Esophagus squamous epithelium (tissue), 4 donors: Measurements from ENCODE around the gene KLF6.

Source experiments
- CTCF ChIP-seq, 6 experiments: fragments of 450-650 bp in 4 of 6; fragments of 200-600 bp in 2 of 6; sonication (generic) in 2 of 6; IDR thresholded peaks; one replicate each; pipeline ENCODE4 v1.5.1; 2016 to 2019; ENCODE audit warnings: antibody characterized with exemption in 6 of 6, mild to moderate bottlenecking in 4 of 6, moderate library complexity in 4 of 6
- POLR2A ChIP-seq, 4 donors: fragments of 450-650 bp; IDR thresholded peaks; one replicate each; pipeline ENCODE4 v1.6.1; 2017; ENCODE audit warnings: antibody characterized with exemption in 4 of 4, mild to moderate bottlenecking in 4 of 4, moderate library complexity in 3 of 4

- TF ChIP-seq POLR2A (IDR thresholded peaks at IDR 0.05): no peak
- TF ChIP-seq CTCF (IDR thresholded peaks at IDR 0.05): no peak
These were observed 14.3 kb downstream of the KLF6 start for GRCh38 chr10:3770611-3771110.
